MM.1S (cell line): Measurements from ENCODE around the gene F5.

ENCODE experiments used
- DNase-seq: peaks from one replicate; pipeline ENCODE4 v3.0.0-alpha.2; 2015
- H2AFZ ChIP-seq: fragments of 300-600 bp; sonication (generic); 2 replicates; pipeline ENCODE4 v1.6.0; 2016; ENCODE audit warnings: antibody characterized with exemption, low read length
- H3F3A ChIP-seq: fragments of 300-600 bp; sonication (generic); 2 replicates; pipeline ENCODE4 v1.6.1; 2016; ENCODE audit warnings: mild to moderate bottlenecking, antibody characterized with exemption, low read length, moderate library complexity, mixed read lengths; ENCODE audit not compliant: insufficient read depth
- H3K27ac ChIP-seq: fragments of 300-600 bp; sonication (generic); 2 replicates; pipeline ENCODE4 v1.5.1; 2016; ENCODE audit warnings: mild to moderate bottlenecking, low read length
- H3K27me3 ChIP-seq: fragments of 300-600 bp; sonication (generic); replicated peaks from 2 replicates; pipeline ENCODE4 v1.6.0; 2016; ENCODE audit warnings: low read length; ENCODE audit not compliant: insufficient read depth
- H3K36me3 ChIP-seq: fragments of 300-600 bp; sonication (generic); replicated peaks from 2 replicates; pipeline ENCODE4 v1.6.1; 2016; ENCODE audit warnings: mild to moderate bottlenecking, low read length, mixed read lengths; ENCODE audit not compliant: insufficient read depth
- H3K4me1 ChIP-seq: fragments of 300-600 bp; sonication (generic); 2 replicates; pipeline ENCODE4 v1.6.1; 2016; ENCODE audit warnings: low read length, mixed read lengths
- H3K4me2 ChIP-seq: fragments of 300-600 bp; sonication (generic); 2 replicates; pipeline ENCODE4 v1.6.0; 2016; ENCODE audit warnings: low read depth, low read length
- H3K4me3 ChIP-seq: fragments of 300-600 bp; sonication (generic); 2 replicates; pipeline ENCODE4 v1.5.1; 2016; ENCODE audit warnings: low read length, mixed read lengths
- H3K79me2 ChIP-seq: fragments of 300-600 bp; sonication (generic); 2 replicates; pipeline ENCODE4 v1.6.1; 2016; ENCODE audit warnings: mixed run types, low read length, mixed read lengths
- H3K9ac ChIP-seq: fragments of 300-600 bp; sonication (generic); 2 replicates; pipeline ENCODE4 v1.6.1; 2016; ENCODE audit warnings: low read length, mixed read lengths
- H3K9me2 ChIP-seq: fragments of 300-600 bp; sonication (generic); replicated peaks from 2 replicates; pipeline ENCODE4 v1.6.1; 2016; ENCODE audit warnings: mild to moderate bottlenecking, low read length, mixed read lengths; ENCODE audit not compliant: insufficient read depth
- H3K9me3 ChIP-seq: fragments of 300-600 bp; sonication (generic); replicated peaks from 2 replicates; pipeline ENCODE4 v1.6.1; 2016; ENCODE audit warnings: mild to moderate bottlenecking, low read length, mixed read lengths; ENCODE audit not compliant: insufficient read depth
- H4K20me1 ChIP-seq: fragments of 300-600 bp; sonication (generic); 2 replicates; pipeline ENCODE4 v1.6.1; 2016; ENCODE audit warnings: mild to moderate bottlenecking, low read length, moderate library complexity, mixed read lengths; ENCODE audit not compliant: insufficient read depth
- EZH2 ChIP-seq: fragments of 300-600 bp; sonication (generic); optimal IDR thresholded peaks from 2 replicates; pipeline ENCODE3; 2017; ENCODE audit warnings: low read depth, mild to moderate bottlenecking, antibody characterized with exemption, low read length, mixed read lengths
- EZH2phosphoT487 ChIP-seq: fragments of 300-600 bp; sonication (generic); IDR thresholded peaks from 2 replicates; pipeline ENCODE4 v1.6.1; 2018; ENCODE audit warnings: antibody characterized with exemption, low read length
- TF ChIP-seq, protein P1 (sequence below): fragments of 300-600 bp; sonication (generic); IDR thresholded peaks from 2 replicates; pipeline ENCODE4 v1.5.1; 2016; ENCODE audit warnings: antibody characterized with exemption, low read length, mixed read lengths

F5 gene

DNA sequence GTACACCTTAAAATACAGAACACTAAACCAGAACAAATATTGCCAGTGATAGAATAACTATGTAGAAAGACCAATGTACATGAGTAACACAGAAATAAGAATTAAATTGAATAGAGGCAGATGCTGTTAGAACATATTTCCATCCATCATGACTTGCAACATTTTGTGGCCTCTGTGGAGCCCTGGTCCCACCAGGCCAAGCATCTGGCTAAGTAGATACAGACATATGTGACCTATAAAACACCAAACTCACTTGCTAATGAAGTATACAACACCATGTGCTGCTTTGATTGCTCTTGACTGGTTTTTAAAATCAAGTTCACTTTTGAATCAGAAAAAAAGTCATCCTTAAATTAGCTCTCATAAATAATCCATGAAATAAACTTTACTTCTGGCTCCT is 121.0 kb downstream of the F5 start:
- Histone ChIP-seq H3K4me2 (no peak overlapping the region), H3K4me1 (no peaks in the 10 kb centered on the region), H3K27me3 (no peaks in the 10 kb centered on the region), H3K9ac (no peak overlapping the region), H3K9me2 (no peaks in the 10 kb centered on the region), H3K27ac (no peak overlapping the region), H3K79me2 (no peaks in the 10 kb centered on the region), H3K36me3 (no peaks in the 10 kb centered on the region), H3K9me3 (no peaks in the 10 kb centered on the region), H3F3A (no peaks in the 10 kb centered on the region), H4K20me1 (no peaks in the 10 kb centered on the region), H3K4me3 (no peak overlapping the region), H2AFZ (no peak overlapping the region)
- TF ChIP-seq, protein P1, sequence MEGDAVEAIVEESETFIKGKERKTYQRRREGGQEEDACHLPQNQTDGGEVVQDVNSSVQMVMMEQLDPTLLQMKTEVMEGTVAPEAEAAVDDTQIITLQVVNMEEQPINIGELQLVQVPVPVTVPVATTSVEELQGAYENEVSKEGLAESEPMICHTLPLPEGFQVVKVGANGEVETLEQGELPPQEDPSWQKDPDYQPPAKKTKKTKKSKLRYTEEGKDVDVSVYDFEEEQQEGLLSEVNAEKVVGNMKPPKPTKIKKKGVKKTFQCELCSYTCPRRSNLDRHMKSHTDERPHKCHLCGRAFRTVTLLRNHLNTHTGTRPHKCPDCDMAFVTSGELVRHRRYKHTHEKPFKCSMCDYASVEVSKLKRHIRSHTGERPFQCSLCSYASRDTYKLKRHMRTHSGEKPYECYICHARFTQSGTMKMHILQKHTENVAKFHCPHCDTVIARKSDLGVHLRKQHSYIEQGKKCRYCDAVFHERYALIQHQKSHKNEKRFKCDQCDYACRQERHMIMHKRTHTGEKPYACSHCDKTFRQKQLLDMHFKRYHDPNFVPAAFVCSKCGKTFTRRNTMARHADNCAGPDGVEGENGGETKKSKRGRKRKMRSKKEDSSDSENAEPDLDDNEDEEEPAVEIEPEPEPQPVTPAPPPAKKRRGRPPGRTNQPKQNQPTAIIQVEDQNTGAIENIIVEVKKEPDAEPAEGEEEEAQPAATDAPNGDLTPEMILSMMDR = no peak
- no peak for TF ChIP-seq EZH2phosphoT487
- TF ChIP-seq EZH2 = no peak
- no peak for DNase-seq
